Right atrium auricular region (tissue), 2 donors: ENCODE results near the gene CDKN1B. TPM values are rescaled to one million over a fixed set of nuclear protein-coding genes. Genes with fewer than 3 reads are reported as not detected.

Experiments used
- DNase-seq: peaks from one replicate; pipeline ENCODE4 v3.0.0-alpha.2; 2019; ENCODE audit warnings: low spot score
- H3K27ac ChIP-seq, 2 donors: fragments of 200-600 bp; sonication (generic); 1 replicate in 1 of 2; 2 replicates in 1 of 2; pipeline ENCODE4 v1.5.1; 2016 to 2019
- H3K27me3 ChIP-seq, 2 donors: fragments of 200-600 bp; sonication (generic); one replicate each; pipeline versions ENCODE4 v1.5.1 to v1.6.0; 2017 to 2019
- H3K36me3 ChIP-seq: fragments of 200-600 bp; sonication (generic); one replicate; pipeline ENCODE4 v1.5.1; 2016
- H3K4me1 ChIP-seq, 2 donors: fragments of 200-600 bp; sonication (generic); one replicate each; pipeline versions ENCODE4 v1.5.1 to v1.6.0; 2017 to 2019
- H3K4me3 ChIP-seq, 2 donors: fragments of 200-600 bp; sonication (generic); 1 replicate in 1 of 2; 2 replicates in 1 of 2; pipeline ENCODE4 v1.5.1; 2017 to 2019; ENCODE audit warnings: mild to moderate bottlenecking in 1 of 2, moderate library complexity in 1 of 2
- H3K9me3 ChIP-seq, 2 donors: fragments of 200-600 bp; sonication (generic); one replicate each; pipeline ENCODE4 v1.5.1; 2019
- total RNA-seq, 2 donors: library from RNA; depleted of rRNA; stranded (reverse); fragments of >200 nt; gene quantifications; one replicate each; pipeline ENCODE4 v1.1.0, GENCODE V29; 2016
- TF ChIP-seq, protein P1 (sequence below), 2 donors: fragments of 200-600 bp; sonication (generic); IDR thresholded peaks; one replicate each; pipeline ENCODE4 v1.5.1; 2019; ENCODE audit warnings: antibody characterized with exemption in 2 of 2

CDKN1B gene
- total RNA-seq, 2 donors from 2014 or later: 31.1 to 38.1 TPM

DNA sequence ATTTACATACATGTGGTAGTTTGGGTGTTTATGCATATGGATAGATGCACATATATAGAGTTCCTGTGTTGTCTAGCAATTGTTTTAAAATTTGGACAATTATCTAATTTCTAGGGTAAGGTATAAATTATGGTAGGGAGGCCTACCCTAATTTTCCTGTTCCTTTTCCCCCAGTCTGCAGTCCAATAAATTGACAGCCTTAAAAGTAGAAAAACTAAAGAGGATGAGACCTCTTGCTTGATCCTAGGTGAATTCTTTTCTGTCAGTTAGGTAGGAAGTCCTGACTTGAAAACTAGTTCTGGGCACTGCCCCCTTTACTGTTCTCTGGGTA, 2.1 kb upstream of the CDKN1B start:
- TF ChIP-seq, protein P1, sequence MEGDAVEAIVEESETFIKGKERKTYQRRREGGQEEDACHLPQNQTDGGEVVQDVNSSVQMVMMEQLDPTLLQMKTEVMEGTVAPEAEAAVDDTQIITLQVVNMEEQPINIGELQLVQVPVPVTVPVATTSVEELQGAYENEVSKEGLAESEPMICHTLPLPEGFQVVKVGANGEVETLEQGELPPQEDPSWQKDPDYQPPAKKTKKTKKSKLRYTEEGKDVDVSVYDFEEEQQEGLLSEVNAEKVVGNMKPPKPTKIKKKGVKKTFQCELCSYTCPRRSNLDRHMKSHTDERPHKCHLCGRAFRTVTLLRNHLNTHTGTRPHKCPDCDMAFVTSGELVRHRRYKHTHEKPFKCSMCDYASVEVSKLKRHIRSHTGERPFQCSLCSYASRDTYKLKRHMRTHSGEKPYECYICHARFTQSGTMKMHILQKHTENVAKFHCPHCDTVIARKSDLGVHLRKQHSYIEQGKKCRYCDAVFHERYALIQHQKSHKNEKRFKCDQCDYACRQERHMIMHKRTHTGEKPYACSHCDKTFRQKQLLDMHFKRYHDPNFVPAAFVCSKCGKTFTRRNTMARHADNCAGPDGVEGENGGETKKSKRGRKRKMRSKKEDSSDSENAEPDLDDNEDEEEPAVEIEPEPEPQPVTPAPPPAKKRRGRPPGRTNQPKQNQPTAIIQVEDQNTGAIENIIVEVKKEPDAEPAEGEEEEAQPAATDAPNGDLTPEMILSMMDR (IDR thresholded peaks at IDR 0.05): no peak
- H3K4me1 ChIP-seq: peaks cover 0 to 42% of the 10 kb centered on the region in 2 donors
- H3K9me3 ChIP-seq: no peaks in the 10 kb centered on the region
- no peak overlapping the region for H3K4me3 ChIP-seq
- H3K36me3 ChIP-seq: peaks cover 7% of the 10 kb centered on the region
- DNase-seq: no peak
- no peaks in the 10 kb centered on the region for H3K27me3 ChIP-seq
- peak overlapping the region; percentile 100 for H3K27ac ChIP-seq

DNA sequence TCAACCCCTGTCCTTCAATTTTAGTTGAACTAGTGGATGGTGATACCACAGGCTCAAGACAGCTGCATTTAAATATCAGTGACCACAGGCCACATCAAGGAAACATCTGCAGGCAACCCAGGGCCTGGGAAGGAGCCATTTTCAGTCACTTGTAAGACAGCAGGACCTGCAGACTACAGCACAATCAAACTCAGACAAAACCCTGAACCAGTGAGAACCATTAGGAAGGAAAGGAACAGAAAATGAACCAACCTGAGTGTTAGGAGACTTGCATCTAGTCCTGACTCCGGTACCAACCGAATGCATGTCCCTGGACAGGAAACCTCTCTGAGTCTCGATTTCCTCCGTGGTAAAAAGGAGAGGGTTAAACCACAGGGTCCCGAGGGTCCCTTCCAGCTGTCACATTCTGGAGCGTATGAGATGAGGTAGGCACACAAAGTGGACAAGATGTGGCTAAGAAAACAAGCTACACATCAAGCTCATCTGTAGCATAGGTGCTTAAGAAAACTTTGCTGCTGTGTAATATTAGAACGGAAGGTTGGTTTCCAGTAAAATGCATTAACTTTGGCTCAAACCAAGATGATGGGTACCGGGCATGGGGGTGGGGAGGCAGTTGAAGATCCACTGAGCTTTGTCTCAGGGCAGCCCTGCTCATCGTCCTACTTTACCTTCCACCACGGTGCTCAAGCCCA, 1.6 kb upstream of the CDKN1B start:
- H3K9me3 ChIP-seq: no peaks in the 10 kb centered on the region
- TF ChIP-seq, protein P1 (IDR thresholded peaks at IDR 0.05): no peak
- no peaks in the 10 kb centered on the region for H3K27me3 ChIP-seq
- no peak for DNase-seq
- H3K4me1 ChIP-seq: peaks cover 0 to 47% of the 10 kb centered on the region in 2 donors
- H3K27ac ChIP-seq: peak overlapping the region; percentile 100
- peaks cover 10% of the 10 kb centered on the region for H3K36me3 ChIP-seq
- peak overlapping the region in 1 of 2 donors; percentile 91 for H3K4me3 ChIP-seq

DNA sequence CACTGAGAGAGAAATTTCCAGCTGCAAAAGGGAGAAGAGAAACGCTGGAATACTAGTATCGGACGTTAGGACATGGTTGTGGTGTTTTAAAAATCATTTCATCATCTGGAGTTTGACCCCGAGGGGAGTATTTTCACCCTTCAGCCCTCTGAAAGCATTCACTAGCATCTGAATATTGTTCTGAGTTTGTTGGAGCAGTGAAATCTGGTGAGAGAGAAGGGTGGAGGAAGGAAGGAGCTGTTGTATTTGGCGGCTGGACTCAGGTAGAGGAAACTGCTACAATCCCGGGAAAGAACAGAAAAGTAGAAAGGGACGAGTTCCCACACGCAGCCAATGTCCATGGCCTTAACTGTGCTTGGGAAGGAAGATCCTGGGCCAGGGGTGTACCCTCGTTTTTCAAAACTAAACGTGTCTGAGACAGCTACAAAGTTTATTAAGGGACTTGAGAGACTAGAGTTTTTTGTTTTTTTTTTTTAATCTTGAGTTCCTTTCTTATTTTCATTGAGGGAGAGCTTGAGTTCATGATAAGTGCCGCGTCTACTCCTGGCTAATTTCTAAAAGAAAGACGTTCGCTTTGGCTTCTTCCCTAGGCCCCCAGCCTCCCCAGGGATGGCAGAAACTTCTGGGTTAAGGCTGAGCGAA, 896 bp upstream of the CDKN1B start:
- DNase-seq: no peak
- H3K9me3 ChIP-seq: no peaks in the 10 kb centered on the region
- TF ChIP-seq, protein P1 (IDR thresholded peaks at IDR 0.05): no peak
- H3K27ac ChIP-seq: peak overlapping the region; percentile 100
- H3K27me3 ChIP-seq: no peaks in the 10 kb centered on the region
- H3K36me3 ChIP-seq: peaks cover 17% of the 10 kb centered on the region
- peaks cover 0 to 54% of the 10 kb centered on the region in 2 donors for H3K4me1 ChIP-seq
- H3K4me3 ChIP-seq: peak overlapping the region; percentile 91 to 96

DNA sequence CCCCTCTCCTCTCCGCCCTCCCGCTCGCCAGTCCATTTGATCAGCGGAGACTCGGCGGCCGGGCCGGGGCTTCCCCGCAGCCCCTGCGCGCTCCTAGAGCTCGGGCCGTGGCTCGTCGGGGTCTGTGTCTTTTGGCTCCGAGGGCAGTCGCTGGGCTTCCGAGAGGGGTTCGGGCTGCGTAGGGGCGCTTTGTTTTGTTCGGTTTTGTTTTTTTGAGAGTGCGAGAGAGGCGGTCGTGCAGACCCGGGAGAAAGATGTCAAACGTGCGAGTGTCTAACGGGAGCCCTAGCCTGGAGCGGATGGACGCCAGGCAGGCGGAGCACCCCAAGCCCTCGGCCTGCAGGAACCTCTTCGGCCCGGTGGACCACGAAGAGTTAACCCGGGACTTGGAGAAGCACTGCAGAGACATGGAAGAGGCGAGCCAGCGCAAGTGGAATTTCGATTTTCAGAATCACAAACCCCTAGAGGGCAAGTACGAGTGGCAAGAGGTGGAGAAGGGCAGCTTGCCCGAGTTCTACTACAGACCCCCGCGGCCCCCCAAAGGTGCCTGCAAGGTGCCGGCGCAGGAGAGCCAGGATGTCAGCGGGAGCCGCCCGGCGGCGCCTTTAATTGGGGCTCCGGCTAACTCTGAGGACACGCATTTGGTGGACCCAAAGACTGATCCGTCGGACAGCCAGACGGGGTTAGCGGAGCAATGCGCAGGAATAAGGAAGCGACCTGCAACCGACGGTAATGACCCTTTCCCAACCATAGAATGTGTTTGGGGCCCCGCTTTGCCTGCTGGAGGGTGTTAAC, 615 bp downstream of the CDKN1B start:
- H3K27ac ChIP-seq: peak overlapping the region; percentile 100
- no peak for DNase-seq
- TF ChIP-seq, protein P1 (IDR thresholded peaks at IDR 0.05): no peak
- H3K4me1 ChIP-seq: peaks cover 0 to 69% of the 10 kb centered on the region in 2 donors
- H3K27me3 ChIP-seq: no peaks in the 10 kb centered on the region
- H3K9me3 ChIP-seq: no peaks in the 10 kb centered on the region
- H3K4me3 ChIP-seq: peak overlapping the region; percentile 91 to 96
- peaks cover 25% of the 10 kb centered on the region for H3K36me3 ChIP-seq

DNA sequence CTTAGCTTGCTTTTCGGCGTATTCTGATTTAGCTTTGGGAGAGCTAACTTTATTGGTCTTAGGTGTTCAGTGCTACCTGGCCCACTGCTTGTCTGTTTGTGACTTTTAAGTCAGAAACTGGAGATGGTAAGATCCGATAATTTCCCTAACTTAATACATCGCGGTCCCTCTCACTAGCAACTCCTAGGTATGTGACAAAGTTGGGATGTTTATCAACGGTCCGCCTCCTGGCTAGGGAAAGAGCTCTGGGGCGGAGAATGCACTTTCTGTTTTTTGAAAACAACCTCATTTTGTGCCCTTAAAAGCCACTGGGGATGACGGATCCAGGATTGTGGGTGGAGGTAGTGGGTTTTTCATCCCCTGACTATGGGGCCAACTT, 1.2 kb downstream of the CDKN1B start:
- peaks cover 0 to 72% of the 10 kb centered on the region in 2 donors for H3K4me1 ChIP-seq

More for the DNA sequence above, 1.2 kb downstream of the CDKN1B start:
- Histone ChIP-seq H3K4me3 (peak overlapping the region; percentile 91 to 96), H3K36me3 (peaks cover 25% of the 10 kb centered on the region), H3K27me3 (no peaks in the 10 kb centered on the region), H3K9me3 (no peaks in the 10 kb centered on the region), H3K27ac (peak overlapping the region; percentile 100)
- no peak for DNase-seq
- TF ChIP-seq, protein P1 (IDR thresholded peaks at IDR 0.05): no peak
